ENCODE results near the gene COQ9.
"Not testable (repeated sequence)": the region's sequence is repeated elsewhere in the genome, so short reads cannot be mapped to it uniquely, and the experiment has no call there.

The COQ9 gene

DNA sequence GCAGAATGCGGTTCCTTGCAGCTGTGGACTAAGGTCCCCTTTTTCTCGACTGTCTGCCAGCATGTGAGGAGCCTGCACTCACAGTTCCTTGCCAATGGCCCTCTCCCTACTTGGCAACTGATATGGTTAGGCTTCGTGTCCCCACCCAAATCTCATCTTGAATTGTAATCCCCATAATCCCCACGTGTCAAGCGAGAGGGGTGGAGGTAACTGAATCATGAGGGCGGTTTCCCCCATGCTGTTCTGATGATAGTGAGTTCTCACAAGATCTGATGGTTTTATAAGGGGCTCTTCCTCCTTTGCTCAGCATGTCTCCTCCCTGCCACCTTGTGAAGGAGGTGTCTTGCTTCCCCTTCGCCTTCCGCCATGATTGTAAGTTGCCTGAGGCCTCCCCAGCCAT lies 20.0 kb upstream of the COQ9 start:
- DNase-seq, result no peak

DNA sequence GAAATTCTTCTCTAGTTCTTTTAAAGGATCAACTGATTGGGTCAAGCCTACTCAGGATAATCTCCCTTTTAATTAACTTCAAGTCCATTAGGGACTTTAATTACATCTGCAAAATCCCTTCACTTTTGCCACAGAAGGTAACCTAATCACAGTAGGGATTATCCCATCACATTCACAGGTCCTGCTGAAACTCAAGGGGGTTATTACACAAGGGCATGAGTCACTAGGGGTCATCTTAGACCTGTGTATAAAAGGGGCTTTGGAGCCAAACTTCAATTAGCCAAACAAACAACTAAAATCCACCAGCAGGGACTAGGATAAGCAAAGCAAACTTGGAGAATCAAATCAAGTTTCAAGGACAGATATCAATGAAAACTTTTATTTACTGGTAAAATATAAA lies 19.5 kb upstream of the COQ9 start:
- DNase-seq, result no peak

DNA sequence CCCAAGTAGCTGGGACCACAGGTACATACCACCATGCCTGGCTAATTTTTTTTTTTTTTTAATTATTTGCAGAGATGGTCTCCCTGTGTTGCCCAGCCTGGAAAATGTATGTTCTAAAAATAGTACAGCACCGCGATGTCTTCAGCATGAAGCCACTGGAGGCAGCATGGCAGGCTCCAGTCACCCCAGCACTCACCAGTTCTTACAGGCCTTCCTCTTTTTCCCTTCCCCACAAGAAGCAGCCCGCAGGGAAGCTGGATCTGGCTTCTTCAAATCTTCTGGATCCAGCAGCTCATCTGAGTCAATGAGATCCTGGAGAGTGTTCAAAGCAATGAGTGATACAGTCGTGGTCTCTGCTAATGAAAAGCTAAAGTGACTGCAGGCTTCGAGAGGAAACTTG lies 16.3 kb upstream of the COQ9 start:
- no peak for DNase-seq

DNA sequence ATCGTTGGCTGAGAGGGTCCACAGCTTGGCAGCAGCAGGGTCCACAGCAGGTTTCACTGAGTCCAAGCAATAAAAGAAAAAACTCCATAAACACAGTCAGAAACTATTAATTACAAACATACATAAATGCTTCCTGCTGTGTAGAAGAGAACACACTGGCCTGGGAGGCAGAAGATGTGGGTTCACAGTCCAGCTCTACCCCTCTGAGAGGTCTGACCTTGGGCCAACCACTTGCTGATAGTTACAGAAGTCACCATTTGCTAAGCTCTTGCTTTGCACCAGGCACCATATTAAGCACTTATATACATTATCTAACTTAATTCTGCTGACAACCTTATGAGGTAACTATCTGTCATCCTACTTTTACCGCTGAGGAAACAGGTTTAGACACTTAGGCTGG lies 14.8 kb upstream of the COQ9 start:
- DNase-seq, result no peak

DNA sequence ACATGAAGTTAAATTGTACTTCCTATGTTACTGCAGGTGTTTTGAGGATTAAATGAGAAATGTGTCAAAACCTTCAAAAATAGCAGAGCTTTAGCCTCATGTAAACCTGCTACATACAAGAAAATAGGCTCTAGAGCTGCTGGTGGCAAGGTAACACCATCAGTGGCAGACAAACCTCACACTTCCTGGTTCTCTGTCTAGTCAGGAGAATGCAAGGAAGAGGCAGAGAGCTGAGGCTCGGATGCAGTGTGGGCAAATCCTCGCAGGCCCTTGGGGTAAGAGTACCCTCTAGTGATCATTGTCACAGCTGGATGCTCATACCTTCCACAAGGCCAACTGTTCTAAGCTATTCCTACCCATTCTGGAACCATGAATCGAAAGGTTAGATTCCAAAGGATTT lies 14.3 kb upstream of the COQ9 start:
- DNase-seq, result no peak

DNA sequence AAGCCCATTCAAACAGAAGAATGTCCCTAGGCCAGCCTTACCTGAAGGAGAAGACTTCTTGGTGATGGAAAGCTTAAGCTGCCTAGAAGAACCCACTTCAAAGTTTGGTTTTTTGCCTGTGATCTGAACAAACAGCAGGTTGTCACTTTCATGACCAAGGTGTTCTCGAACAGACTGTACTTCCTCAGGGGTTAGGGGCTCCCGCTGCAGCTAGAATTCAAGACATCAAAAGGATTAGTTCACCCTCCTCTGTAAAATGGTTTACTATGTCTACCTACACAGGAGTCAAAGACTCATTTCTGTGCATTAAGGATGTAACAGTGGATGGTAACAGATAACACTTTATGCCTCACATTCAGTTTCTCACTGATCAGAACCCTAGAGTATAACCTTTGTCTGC lies 13.3 kb upstream of the COQ9 start:
- DNase-seq, result no peak

DNA sequence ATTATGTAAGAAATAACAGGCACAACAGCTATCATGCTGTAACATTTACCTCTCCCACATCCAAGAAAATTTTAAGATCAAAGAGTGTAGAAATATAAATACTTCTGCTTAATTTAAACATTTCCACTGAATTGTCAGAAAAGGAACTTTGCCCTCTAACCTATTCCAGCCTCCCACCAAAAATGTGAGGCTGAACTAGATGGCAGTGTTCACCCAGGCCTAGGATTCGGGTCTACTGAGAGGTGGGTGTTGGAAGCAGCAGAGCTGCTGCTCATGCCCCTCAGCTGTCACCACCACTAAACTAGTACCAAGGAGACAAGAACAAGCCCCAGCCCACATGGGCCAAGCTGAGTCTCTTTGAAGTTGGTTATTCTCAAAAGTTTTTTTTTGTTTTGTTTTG lies 11.4 kb upstream of the COQ9 start:
- DNase-seq, result no peak

DNA sequence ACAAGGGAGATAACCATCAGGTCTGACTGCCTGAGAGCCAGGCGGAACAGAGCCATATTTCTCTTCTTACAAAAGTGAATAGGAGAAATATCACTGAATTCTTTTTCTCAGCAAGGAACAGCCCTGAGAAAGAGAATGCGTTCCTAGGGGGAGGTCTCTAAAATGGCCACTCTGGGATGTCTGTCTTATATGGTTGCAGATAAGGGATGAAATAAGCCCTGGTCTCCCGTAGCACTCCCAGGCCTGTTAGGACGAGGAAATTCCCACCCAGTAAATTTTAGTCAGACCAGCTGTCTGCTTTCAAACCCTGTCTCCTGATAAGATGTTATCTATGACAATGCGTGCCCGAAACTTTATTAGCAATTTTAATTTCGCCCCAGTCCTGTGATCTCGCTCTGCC lies 7.3 kb upstream of the COQ9 start:
- DNase-seq, result not testable (repeated sequence)

DNA sequence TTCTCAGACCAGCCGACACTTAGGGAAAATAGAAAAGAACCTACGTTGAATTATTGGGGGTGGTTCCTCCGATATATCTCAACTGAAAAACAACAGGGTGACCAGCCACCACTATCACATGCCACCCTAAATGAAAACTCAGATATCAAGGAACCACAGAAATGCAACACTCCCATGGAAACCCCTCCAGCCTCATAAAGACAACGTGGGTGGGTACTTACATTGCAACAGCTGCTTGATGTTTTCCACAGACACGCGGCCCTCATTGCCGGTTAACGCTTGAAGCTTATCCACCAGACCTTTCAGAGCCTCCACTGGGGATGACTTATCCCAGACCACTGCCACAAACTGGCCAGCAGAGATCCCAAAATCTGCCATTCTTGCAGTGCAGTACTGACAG lies 6.7 kb upstream of the COQ9 start:
- not testable (repeated sequence) for DNase-seq

DNA sequence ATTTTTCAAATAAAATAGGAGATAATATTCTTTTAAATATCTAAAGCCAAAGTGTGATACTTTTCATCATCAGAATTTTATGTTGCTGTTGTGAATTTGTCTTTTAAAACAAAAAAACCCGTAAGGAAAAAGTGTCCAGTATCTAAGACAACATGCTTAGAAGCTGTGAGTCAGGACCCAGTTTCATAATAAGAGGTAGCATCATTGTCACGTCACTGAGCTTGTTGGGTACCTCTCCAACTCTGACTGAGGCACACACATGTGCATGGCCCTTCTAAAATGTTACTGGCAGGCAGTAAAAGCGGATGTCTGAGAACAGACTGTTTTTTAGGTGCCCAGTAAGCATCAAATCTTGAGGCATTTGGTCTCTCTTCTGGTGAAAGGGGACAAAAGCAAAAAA lies 2.6 kb upstream of the COQ9 start:
- no peak for DNase-seq

DNA sequence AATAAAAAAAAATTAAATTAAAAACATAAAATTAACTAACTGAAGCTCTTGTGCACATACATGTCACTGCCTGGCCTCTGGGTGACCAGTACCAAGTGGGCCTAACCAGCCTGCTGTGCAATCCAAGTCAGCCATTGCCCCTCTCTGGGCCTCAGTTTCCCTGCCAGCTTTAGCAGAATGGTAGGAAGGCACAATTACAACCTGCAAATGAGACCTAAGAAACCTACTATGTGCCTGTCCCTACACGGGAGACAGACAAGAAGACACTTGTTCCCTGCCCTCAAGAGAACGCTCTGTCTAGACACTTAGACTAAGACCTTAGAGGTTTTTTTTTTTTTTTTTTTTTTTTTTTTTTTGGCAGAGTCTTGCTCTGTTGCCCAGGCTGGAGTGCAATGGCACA lies 1.8 kb upstream of the COQ9 start:
- no peak for DNase-seq

DNA sequence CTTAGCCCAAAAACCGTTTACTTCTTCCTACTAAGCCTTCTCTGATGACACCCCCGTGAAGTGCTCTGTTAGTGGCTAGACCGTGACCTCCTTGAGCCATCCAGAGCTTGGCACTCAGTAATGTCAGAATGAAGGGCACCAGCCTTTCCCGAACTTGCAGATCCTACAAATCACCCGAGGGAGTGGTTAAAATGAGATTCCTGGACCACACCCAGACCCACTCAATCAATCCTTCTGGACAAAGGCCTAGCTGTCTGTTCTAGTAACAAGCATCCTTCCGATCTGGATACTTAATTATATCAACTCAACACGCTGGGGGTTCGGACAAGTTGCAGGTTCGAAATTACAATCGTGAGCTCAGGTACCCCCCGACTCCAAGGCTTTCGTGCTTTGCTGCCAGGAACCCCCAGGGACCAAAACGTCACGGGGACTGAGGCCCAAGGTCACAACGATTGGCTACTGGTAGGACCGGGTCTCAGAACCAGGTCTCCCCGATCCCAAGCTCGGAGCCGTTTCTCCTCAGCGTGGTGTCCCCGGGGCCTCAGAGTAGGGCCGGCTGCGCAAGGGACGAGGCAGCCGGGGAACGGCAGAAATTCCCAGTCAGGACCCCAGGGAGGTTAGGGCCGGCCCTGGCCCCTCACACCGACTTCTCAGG lies 621 bp upstream of the COQ9 start:
- peak; percentile 14 for DNase-seq

DNA sequence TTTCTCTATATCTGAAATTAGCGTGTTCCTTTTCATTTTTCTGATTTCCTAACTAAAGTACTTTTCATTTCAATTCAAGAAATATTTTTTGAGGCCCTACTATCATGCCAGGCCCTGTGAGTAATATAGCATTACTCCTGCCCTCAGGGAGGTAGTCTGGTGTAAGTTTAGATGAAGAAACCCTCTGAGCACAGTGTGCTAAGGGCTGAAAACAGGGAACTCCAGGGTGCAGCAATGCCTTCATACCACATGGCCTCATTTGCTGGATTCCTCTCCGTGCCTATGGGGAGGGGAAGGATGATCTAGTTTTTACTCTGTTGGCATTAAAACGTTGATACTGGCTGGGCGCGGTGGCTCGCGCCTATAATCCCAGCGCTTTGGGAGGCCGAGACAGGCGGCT lies 4.7 kb downstream of the COQ9 start:
- DNase-seq, result no peak

DNA sequence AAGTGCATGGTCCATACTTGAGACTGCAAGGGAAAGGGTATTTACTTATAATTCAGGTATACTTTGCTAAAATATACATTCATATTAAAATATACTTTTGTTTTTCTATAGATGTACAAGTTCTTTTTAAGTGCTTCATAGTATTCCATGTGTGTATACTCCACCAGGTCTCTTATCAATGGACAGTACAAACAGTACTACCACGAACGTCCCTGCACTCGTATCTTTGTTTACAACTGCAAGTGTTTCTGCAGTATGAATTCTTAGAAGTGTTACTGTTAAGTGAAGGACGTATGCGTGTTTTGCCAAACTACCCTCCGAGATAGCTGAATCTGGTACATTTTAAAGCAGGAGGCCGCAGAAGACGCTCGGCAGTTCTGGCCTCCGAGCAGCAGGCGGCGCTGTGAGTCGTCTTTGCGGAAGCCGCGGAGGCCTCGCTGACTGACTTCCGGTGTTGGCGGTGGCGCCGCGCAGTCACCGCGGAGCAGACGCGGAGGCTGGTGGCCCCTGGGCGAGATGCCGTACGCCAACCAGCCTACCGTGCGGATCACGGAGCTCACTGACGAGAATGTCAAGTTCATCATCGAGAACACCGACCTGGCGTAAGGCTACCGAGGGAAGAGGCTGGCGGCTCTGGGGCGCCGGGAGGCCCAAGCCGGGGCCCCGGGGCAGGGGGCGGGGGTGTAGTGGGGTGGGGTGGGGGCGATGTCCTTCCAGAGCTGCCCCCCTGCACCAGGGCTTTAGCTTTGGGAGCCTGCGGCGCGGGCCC lies 15.1 kb downstream of the COQ9 start, which contains the start of gene POLR2C:
TSS of gene POLR2C (plus strand) at position 471 of the 769 bp plus-strand sequence. CDS start at position 517, 46 bp downstream.
- peak; percentile 52 for DNase-seq

DNA sequence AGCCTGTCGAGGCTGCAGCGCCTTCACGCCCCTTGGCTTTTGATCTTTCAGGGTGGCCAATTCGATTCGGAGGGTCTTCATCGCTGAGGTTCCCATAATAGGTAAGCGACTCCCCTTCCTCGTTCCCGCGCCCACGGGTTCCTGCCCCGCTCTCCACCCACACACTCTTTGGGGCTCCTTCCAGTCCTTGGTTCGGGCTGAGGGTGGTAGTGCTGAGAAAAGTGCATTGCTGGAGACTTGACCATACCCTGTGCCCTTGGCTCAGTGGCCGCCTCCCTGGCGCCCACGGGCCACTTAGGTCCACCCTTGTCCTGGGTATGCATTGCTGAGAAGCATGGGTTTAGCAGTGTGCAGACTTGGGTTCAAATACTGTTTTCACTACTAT lies 15.7 kb downstream of the COQ9 start:
- no peak for DNase-seq

DNA sequence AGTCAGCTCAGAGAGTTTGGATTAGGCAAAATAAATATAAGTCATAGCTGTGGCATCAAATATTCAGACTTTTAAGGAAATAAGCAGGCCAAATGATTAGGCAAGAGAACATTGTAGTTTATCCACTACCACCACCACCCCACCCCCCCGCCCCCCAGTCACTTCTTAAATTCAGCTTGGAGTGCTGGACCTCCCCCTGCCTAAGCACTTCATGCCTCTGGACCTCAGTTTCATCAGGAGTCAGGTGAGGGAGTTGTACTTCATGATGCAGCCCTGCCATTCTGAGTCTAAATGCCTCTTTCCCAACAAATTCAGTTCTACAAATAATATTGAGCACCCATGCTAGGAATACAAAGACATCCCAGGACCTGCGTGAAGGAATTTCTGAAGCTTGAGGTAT lies 17.2 kb downstream of the COQ9 start:
- DNase-seq, result no peak

DNA sequence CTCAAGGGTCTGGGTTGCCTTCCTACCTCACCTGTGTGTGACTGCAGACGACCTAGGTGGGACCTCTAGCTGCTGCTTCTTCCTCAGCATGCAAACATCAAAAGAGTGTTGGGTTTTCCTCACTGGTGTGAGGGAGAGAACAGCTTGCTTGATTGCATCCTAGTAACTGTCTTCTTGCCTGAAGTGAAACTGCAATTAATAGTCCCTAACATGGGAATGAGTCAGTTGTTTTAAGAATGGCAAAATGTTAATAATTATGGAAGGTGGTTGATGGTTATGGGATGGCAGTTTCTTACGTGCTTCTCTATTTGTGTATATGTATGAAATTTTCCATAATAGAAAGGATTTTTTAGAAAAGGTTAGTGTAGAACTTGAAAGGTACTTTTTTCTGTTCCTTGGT lies 21.1 kb downstream of the COQ9 start:
- no peak for DNase-seq

DNA sequence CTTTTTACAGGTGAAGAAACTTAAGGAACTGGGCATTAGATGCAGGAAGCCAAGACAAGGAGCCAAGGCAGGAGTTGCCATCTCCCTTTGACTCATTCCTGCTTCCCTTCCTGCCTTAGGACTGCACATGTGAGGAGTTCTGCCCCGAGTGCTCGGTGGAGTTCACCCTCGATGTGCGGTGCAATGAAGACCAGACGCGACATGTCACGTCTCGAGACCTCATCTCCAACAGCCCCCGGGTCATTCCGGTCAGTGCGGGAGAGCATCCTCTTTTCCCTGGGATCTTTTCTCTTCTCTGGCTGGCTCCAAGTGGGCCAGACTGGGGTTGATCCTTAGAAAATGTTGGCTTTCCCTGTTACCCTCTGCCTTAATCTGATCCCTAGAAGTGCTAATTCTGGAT lies 21.8 kb downstream of the COQ9 start:
- no peak for DNase-seq

DNA sequence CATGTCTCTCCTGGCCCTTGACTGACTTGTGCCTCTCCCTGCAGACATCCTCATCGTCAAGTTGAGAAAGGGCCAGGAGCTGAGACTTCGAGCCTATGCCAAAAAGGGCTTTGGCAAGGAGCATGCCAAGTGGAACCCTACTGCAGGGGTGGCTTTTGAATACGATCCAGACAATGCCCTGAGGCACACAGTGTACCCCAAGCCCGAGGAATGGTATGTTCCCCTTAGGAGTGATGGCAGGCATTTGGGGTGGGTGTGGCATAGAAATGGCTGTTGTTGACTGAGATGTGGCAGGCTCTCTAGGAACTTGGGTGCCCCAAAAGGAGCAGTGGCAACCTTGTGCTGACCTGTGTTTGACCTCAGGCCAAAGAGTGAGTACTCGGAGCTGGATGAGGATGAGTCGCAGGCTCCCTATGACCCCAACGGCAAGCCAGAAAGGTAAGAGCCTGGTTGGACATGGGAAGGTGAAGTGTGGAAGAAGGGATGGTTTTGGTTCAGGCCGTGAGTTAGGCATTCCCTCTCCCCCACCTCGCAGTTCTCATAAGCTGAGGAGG lies 22.7 kb downstream of the COQ9 start:
- no peak for DNase-seq

DNA sequence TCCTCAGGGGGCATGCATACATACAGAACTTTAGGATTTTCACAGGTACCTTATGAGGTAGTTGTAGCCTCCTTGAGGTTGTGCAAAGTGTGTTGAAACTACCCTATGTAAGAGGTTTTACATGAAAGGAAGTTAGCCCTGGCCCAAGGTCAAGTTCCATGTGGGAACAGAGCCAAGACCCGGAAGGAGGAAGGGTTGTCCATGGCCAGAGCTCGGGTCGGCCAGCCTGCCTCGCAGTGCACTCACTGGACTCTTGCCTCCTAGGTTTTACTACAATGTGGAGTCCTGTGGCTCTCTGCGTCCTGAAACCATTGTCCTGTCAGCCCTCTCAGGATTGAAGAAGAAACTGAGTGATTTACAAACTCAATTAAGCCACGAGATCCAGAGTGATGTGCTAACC lies 23.4 kb downstream of the COQ9 start:
- DNase-seq, result no peak

DNA sequence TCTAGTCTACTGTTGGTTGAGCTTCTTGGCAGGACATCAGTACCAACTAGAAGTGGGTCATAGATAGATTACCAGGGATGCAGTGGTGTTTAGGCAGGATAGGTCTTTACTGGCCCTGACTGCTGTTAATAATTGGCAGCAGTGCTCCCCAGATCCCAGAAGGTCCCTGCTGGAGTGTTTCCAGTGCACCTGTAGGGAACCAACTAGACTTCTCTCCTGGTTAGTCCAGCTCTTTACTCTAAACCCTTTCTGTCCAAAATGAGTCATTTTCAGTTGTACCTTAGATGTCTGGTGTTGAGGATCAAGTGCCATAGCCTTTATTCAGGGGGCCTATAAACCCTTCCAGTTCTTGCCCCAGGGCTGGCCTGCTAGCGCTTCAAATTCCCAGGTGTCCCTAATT lies 23.9 kb downstream of the COQ9 start:
- no peak for DNase-seq

DNA sequence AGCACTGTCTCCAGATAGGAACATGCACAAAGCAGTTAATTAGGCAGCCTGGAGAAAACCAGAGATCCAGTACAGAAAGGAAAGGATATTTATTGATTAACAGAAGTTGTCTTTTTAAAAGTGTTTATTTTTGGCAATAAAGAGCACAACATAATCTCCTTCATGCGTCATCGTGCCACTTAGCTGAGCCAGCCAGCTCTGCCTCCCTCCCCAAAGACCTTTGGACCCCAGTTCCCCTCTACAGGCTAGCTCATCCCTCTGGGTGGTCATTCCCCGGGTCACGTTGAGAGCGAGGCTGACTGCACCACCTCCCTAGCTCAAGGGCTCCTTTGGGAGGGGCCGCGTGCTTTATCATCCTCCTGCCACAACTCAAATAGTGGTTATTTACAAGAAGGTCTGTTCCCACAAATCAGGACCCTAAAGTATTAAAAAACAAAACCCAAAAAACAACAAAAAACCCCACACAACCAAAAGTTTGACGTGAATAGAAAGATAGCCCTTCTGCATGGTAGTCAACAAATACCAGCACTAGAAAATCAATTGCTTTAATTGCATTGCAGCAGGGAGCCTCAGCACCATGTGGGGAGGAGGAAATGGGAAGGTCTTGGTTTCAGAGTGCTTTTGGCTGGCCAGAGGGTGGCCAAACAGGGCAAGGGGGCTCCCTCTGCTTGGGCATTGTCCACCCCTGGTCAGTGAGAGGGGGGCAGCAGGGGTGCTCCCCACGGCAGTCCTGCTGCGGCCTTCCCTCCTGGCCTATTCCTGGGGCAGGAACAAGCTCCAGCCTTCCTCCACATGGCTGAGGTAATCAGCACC lies 24.8 kb downstream of the COQ9 start:
- no peak for DNase-seq

DNA sequence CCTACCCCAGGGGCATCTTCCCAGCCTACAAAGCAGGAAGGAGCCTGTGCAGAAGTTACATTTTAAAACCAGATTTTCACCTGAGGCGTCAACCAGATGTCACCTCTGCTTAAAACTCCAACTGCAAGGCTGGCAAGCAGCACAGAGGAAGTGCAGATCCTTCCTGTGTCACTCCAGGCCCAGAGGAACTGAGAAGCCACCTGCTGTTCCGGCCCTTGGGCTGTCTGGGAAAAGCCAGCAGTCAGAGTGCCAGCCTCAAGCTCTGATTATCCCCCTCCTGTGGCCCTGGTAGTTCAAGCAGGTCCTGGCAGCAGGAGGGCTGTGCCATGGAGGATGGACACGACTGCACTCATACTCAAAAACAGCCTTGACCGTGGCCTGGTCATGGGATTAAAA lies 25.4 kb downstream of the COQ9 start:
- DNase-seq, result no peak
